ENCODE results near the gene PIK3CD. TPM values are rescaled to one million over a fixed set of nuclear protein-coding genes. Genes with fewer than 3 reads are reported as not detected.

Gene PIK3CD
- total and polyA plus RNA-seq, 2 of the 4 experiments (the other 2 are of a cell fraction), result 5.0 to 12.1 TPM

- in situ Hi-C loops (cut with MboI; ENCODE audit: low sequenced_read_pairs) (no loop called here), intact Hi-C loops (cut with micrococcal nuclease) (no loop called here), dilution Hi-C loops (cut with HindIII; ENCODE audit: low sequenced_read_pairs, unreplicated experiment) (no loop called here)
- Histone ChIP-seq H3K4me1 (ENCODE audit: control insufficient read depth, insufficient read depth, low read length) (peaks cover 3% of the 10 kb centered on the region), H3K9ac (ENCODE audit: low read depth, low read length) (no peak overlapping the region), H3K4me3 (ENCODE audit: insufficient read depth, low read depth, low read length) (no peak overlapping the region), H3K4me2 (ENCODE audit: low read depth, low read length) (no peak overlapping the region), H3K9me1 (ENCODE audit: insufficient read depth, low read length) (peaks cover 6% of the 10 kb centered on the region; the same call in 1 of the 2 replicates), H3K56ac (ENCODE audit: extremely low read depth, insufficient read depth, low read length) (no peak overlapping the region), H3K14ac (replicated peaks; ENCODE audit: low read depth, low read length) (no peak overlapping the region), H2AK9ac (replicated peaks; ENCODE audit: low read depth, low read length, poor library complexity) (no peak overlapping the region), H3K18ac (ENCODE audit: low read depth, low read length) (no peak overlapping the region), H3K4ac (ENCODE audit: low read depth, low read length) (no peak overlapping the region), H2BK20ac (ENCODE audit: low read depth, low read length) (no peak overlapping the region), H4K20me1 (ENCODE audit: insufficient read depth, low read length) (peaks cover 2% of the 10 kb centered on the region; the same call in 1 of the 2 replicates), H3K9me3 (ENCODE audit: control insufficient read depth, insufficient read depth, low read length) (no peaks in the 10 kb centered on the region), H2AK5ac (ENCODE audit: low read depth, low read length) (peak overlapping the region; percentile 52), H3K27ac (ENCODE audit: insufficient read depth, low read length) (no peak overlapping the region), H3K23ac (ENCODE audit: low read depth, low read length) (no peak overlapping the region), H2BK120ac (ENCODE audit: low read depth, low read length) (no peak overlapping the region), H3K79me1 (ENCODE audit: low read depth in 1 of 2, low read length in 2 of 2) (no peaks in the 10 kb centered on the region; a peak in 2 of 4 replicates), H3K27me3 (ENCODE audit: control insufficient read depth, insufficient read depth, low read length) (no peaks in the 10 kb centered on the region), H3K36me3 (ENCODE audit: control insufficient read depth, insufficient read depth, low read length) (peaks cover 23% of the 10 kb centered on the region), H2BK15ac (ENCODE audit: low read depth, low read length) (no peak overlapping the region), H2BK5ac (ENCODE audit: low read depth, low read length, poor library complexity, severe bottlenecking) (no peak overlapping the region), H4K91ac (ENCODE audit: insufficient read depth, low read depth, low read length) (no peak overlapping the region), H2AFZ (replicated peaks; ENCODE audit: low read length, poor library complexity) (no peak overlapping the region), H4K8ac (ENCODE audit: low read depth in 2 of 2, low read length in 2 of 2) (no peak overlapping the region), H4K5ac (ENCODE audit: low read depth, low read length) (no peak overlapping the region)
- TF ChIP-seq RFX5 (IDR thresholded peaks at IDR 0.05; ENCODE audit: low read depth, low read length) (no peak), CEBPB (IDR thresholded peaks at IDR 0.05; ENCODE audit: low read depth, low read length) (no peak)
- BruUV-seq (replicated peaks), result no TSS peak
- no peak for DNase-seq
- CTCF ChIA-PET, result no interaction called here
- ATAC-seq (ENCODE audit: low read depth), result no peak
- POLR2A ChIA-PET (ENCODE audit: unreplicated experiment), result no interaction called here
- 100% methylated on average over 7 of the region's 29 CpGs; no CpG with 5 or more reads in 1 of the 2 experiments for WGBS, 2 experiments (ENCODE audit: extremely low coverage in 2 of 2, insufficient read length in 1 of 2)
Measured at GRCh38 chr1:9716404-9717192, 65.1 kb downstream of the PIK3CD start.

All from IMR-90 (cell line).